Measurements from ENCODE around the gene CTSK. TPM values are rescaled to one million over a fixed set of nuclear protein-coding genes. Genes with fewer than 3 reads are reported as not detected.

CTSK gene
- total RNA-seq, 2 donors from 2014 or later = 7.5 to 9.4 TPM

- no peak for DNase-seq (ENCODE audit: low spot score)
- Histone ChIP-seq H3K9me3 (no peaks in the 10 kb centered on the region), H3K4me1 (no peaks in the 10 kb centered on the region), H3K4me3 (no peak overlapping the region), H3K36me3 (peaks cover 3% of the 10 kb centered on the region), H3K27ac (no peak overlapping the region), H3K27me3 (no peaks in the 10 kb centered on the region)
- no peak for TF ChIP-seq CTCF (IDR thresholded peaks at IDR 0.05)
Observed at GRCh38 chr1:150748878-150749719, 59.0 kb downstream of the CTSK start.

Other genes with a start within 250 kb of the CTSK start
- 100 to 1,000 TPM in 1 of 2 donors, 10 to 100 TPM in 1; 96.7 to 146 TPM for gene MCL1, start 228.7 kb downstream of the CTSK start, total RNA-seq
- gene ENSA, start 178.6 kb downstream of the CTSK start, total RNA-seq = 100 to 1,000 TPM in 1 of 2 donors, 10 to 100 TPM in 1; 81.7 to 139 TPM
- gene GOLPH3L, start 111.1 kb downstream of the CTSK start, total RNA-seq = 10 to 100 TPM; 11.3 to 12.7 TPM
- under 1 TPM in 1 of 2 donors, not detected in 1; 0.31 TPM for gene HORMAD1, start 87.4 kb downstream of the CTSK start, total RNA-seq
- 10 to 100 TPM in 1 of 2 donors, 1 to 10 TPM in 1; 7.3 to 33.2 TPM for gene CTSS, start 42.5 kb downstream of the CTSK start, total RNA-seq
- 10 to 100 TPM; 28.3 to 40.3 TPM for gene ARNT, start 68.3 kb upstream of the CTSK start, total RNA-seq
- under 1 TPM; 0.28 to 0.41 TPM for gene CTXND2, start 78.9 kb upstream of the CTSK start, total RNA-seq
- 10 to 100 TPM; 18.6 to 18.9 TPM for gene SETDB1, start 118.1 kb upstream of the CTSK start, total RNA-seq
- 10 to 100 TPM; 47.9 to 91.4 TPM for gene CERS2, start 166.6 kb upstream of the CTSK start, total RNA-seq
- 1 to 10 TPM; 1.6 to 7.7 TPM for gene ANXA9, start 174.0 kb upstream of the CTSK start, total RNA-seq
- gene MINDY1, start 198.6 kb upstream of the CTSK start, total RNA-seq = 10 to 100 TPM; 62.2 to 72.3 TPM
- 10 to 100 TPM; 52.0 to 68.4 TPM for gene PRUNE1, start 200.2 kb upstream of the CTSK start, total RNA-seq
- gene BNIPL, start 228.3 kb upstream of the CTSK start, total RNA-seq = under 1 TPM; 0.22 to 0.24 TPM
- 10 to 100 TPM in 1 of 2 donors, 1 to 10 TPM in 1; 8.8 to 16.2 TPM for gene C1orf56, start 239.5 kb upstream of the CTSK start, total RNA-seq

Data from right atrium auricular region (tissue), 2 donors.